NB4 (cell line): ENCODE measurements around the gene GCC1.

Source experiments
- CTCF ChIP-seq: IDR thresholded peaks from one replicate; pipeline ENCODE4 v1.5.1; 2012; ENCODE audit warnings: low read depth, low read length
- MYC ChIP-seq: IDR thresholded peaks from 2 replicates; pipeline ENCODE4 v1.6.1; 2011; ENCODE audit warnings: low read depth, low read length
- POLR2A ChIP-seq: IDR thresholded peaks from 2 replicates; pipeline ENCODE4 v1.6.1; 2011; ENCODE audit warnings: mild to moderate bottlenecking; ENCODE audit not compliant: insufficient read length; ENCODE audit errors: extremely low read depth

DNA sequence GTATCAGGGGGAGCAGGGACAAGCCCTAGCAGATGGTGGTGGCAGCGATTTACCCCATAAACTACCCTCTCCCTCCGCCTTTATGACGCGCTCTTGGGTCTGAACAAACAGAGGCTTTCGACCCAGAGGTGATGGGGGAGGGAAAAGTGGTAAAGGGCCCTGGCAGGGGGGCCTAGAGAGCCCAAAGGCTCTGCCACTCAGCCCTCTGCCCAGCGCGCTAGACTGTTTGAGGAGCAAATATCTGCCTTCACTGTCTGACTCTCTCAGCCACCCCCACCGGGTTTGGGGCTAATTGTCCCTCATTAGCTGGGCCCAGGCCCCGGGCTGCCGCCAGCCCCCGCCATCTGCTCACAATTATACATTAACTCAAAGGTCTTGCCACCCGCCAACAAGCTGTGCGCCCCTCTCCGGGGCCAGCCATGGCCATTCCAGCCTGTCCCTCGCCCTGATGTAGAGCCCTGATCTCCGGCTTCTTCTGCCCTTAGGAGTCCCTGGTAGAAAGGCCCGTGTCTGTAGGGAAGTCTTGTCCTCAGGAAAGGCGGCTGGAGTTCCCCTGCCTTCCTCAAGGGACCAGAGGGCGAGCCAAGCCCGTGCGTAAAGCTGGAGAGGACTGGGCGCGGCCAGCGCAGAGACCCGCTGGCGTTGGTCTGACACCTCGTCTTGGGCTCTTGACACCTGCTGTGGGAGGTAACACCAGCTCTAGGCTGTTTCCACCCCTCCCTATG, 34.4 kb upstream of the GCC1 start:
- TF ChIP-seq POLR2A, result no peak
- no peak for TF ChIP-seq CTCF
- no peak for TF ChIP-seq MYC
